Common myeloid progenitor, CD34-positive (primary cell): ENCODE data around the gene LMCD1.

Source experiments
- CTCF ChIA-PET: fragments of 350-600 bp; sonication (Branson Sonifier 250); formaldehyde crosslinking; loops from one replicate; lab custom pipeline; 2021; ENCODE audit warnings: antibody characterized with exemption; lab: Charles Lee
- POLR2A ChIA-PET: fragments of 350-600 bp; sonication (Branson Sonifier 250); formaldehyde crosslinking; loops from one replicate; lab custom pipeline; 2021; ENCODE audit warnings: antibody characterized with exemption; lab: Charles Lee
- DNase-seq, 3 donors: peaks; one replicate each; pipeline versions ENCODE4 v3.0.0 to v3.0.0-alpha.2; 2013
- H3K27ac ChIP-seq, 2 experiments: 1 replicate in 1 of 2; 2 replicates in 1 of 2; pipeline ENCODE4 v1.7.0; 2013; ENCODE audit warnings: inconsistent platforms in 2 of 2, low read length in 2 of 2, mild to moderate bottlenecking in 2 of 2, low read depth in 1 of 2, moderate library complexity in 1 of 2; ENCODE audit not compliant: severe bottlenecking in 2 of 2, insufficient read depth in 1 of 2, poor library complexity in 1 of 2
- H3K27me3 ChIP-seq, 5 experiments: replicated peaks in 2 of 5; 1 replicate in 3 of 5; 2 replicates in 2 of 5; pipeline versions ENCODE4 v1.6.1 to v1.7.0; 2013; ENCODE audit warnings: low read length in 4 of 5, mild to moderate bottlenecking in 2 of 5, moderate library complexity in 2 of 5, inconsistent platforms in 1 of 5; ENCODE audit not compliant: insufficient read depth in 5 of 5, control insufficient read depth in 4 of 5
- H3K36me3 ChIP-seq, 4 experiments: 1 replicate in 2 of 4; 2 replicates in 2 of 4; pipeline versions ENCODE4 v1.6.1 to v1.7.0; 2013; ENCODE audit warnings: low read length in 3 of 4, control low read depth in 1 of 4, mild to moderate bottlenecking in 1 of 4; ENCODE audit not compliant: control insufficient read depth in 4 of 4, insufficient read depth in 4 of 4
- H3K4me1 ChIP-seq, 4 experiments: 1 replicate in 3 of 4; 2 replicates in 1 of 4; pipeline versions ENCODE4 v1.6.1 to v1.7.1; 2013; ENCODE audit warnings: low read length in 3 of 4, mild to moderate bottlenecking in 3 of 4, control low read depth in 1 of 4, inconsistent platforms in 1 of 4, moderate library complexity in 1 of 4; ENCODE audit not compliant: control insufficient read depth in 4 of 4, insufficient read depth in 4 of 4; ENCODE audit errors: control extremely low read depth in 1 of 4
- H3K4me3 ChIP-seq, 7 experiments: 1 replicate in 4 of 7; 2 replicates in 3 of 7; pipeline versions ENCODE4 v1.5.1 to v1.7.0; 2013; ENCODE audit warnings: mild to moderate bottlenecking in 7 of 7, low read length in 6 of 7, moderate library complexity in 6 of 7, inconsistent platforms in 2 of 7, low read depth in 2 of 7, control low read depth in 1 of 7; ENCODE audit not compliant: insufficient read depth in 4 of 7, control insufficient read depth in 1 of 7; ENCODE audit errors: extremely low read depth in 1 of 7
- H3K9me3 ChIP-seq, 5 experiments: 1 replicate in 4 of 5; 2 replicates in 1 of 5; pipeline versions ENCODE4 v1.6.1 to v1.7.1; 2013; ENCODE audit warnings: low read length in 4 of 5, mild to moderate bottlenecking in 2 of 5, inconsistent platforms in 1 of 5, low read depth in 1 of 5, moderate library complexity in 1 of 5; ENCODE audit not compliant: control insufficient read depth in 4 of 5, insufficient read depth in 2 of 5; ENCODE audit errors: control extremely low read depth in 1 of 5
- WGBS: methylation state at CpG from one replicate; pipeline ENCODE4 v1.1.5; 2013; ENCODE audit not compliant: insufficient coverage; 5-methylcytosine and 5-hydroxymethylcytosine counted together

The LMCD1 gene

GRCh38 chr3:8581806-8582445, 80.3 kb downstream of the LMCD1 start:
- DNase-seq: no peak
- CTCF ChIA-PET: interaction anchor here (0.8 kb wide), 1 partner anchor 26 kb away, joined by 3 read pairs; no protein-coding TSS in a partner anchor

DNA sequence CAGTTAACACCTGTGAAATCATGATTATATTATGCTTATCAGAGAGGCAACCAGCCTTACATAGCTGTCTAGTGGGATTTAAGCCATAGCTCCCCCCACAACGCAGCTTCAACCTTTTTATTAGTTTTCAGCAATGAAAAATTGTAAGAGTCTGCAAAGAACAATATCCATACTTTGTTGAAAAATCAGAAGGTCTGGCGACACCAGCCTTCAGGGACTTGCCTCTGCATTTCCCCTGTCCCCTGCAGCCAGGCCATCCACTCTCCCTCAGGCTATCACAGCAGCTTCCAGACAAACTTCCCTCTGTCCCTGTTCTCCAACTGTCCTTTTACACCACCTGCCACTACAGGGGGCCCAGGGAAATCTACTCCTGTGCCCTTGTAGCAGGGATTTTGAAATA, 83.0 kb downstream of the LMCD1 start:
- Histone ChIP-seq H3K4me3 (no peak overlapping the region), H3K36me3 (no peaks in the 10 kb centered on the region), H3K27me3 (no peaks in the 10 kb centered on the region), H3K9me3 (peaks cover 0 to 2% (median 0%) of the 10 kb centered on the region in 5 experiments), H3K4me1 (peaks cover 0 to 3% (median 0%) of the 10 kb centered on the region in 4 experiments), H3K27ac (no peak overlapping the region)
- POLR2A ChIA-PET: no interaction called here
- no peak for DNase-seq
- CTCF ChIA-PET: no interaction called here
- WGBS: no CpG with 5 or more reads among the region's 2 CpGs

More at GRCh38 chr3:8581806-8582445, 80.3 kb downstream of the LMCD1 start:
- WGBS: 100% methylated on average over 6 of the region's 6 CpGs
- H3K9me3 ChIP-seq: peaks cover 0 to under 1% (median 0%) of the 10 kb centered on the region in 5 experiments
- peaks cover 0 to 6% (median 0%) of the 10 kb centered on the region in 4 experiments for H3K4me1 ChIP-seq
- POLR2A ChIA-PET: no interaction called here
- no peaks in the 10 kb centered on the region for H3K27me3 ChIP-seq
- no peaks in the 10 kb centered on the region for H3K36me3 ChIP-seq
- no peak overlapping the region for H3K27ac ChIP-seq
- no peak overlapping the region for H3K4me3 ChIP-seq

DNA sequence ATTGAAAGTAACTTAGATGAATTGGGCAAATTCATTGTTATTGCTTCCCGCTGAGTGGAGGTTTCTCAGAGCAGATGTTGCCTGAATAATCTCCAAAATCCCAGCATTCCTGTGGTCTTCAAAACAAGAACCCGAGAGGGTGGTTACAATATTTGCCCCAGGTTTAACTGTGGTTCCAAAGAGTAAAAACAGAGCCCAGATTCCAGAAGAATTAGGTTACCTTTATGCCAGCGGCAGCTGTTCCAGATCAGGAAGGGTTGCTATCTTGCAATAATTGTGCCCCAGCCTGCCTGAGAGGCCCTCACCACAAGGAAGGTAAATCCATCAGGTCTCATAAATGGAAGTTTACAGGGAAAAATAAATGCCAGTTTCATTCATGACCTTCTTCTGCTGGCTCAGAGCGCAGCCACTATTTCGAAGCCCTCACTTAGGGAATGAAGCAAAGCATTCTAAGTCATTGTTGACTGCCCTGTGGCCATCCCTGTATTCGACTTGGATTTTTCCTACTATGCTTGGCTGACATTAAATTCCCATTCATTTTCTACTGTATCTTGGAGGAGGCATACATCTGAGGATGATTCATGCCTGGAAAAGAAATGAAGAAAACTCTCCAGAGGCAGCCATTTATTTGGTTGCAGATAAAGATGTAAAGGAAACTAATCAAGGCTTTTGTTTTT, 88.4 kb downstream of the LMCD1 start:
- no peak overlapping the region for H3K4me3 ChIP-seq
- ChIA-PET CTCF (no interaction called here), POLR2A (no interaction called here)
- H3K27me3 ChIP-seq: peaks cover 0 to 2% (median 0%) of the 10 kb centered on the region in 5 experiments
- no peak overlapping the region for H3K27ac ChIP-seq
- H3K9me3 ChIP-seq: peaks cover 0 to 2% (median 0%) of the 10 kb centered on the region in 5 experiments
- H3K4me1 ChIP-seq: no peaks in the 10 kb centered on the region
- WGBS: 100% methylated on average over 5 of the region's 6 CpGs
- no peaks in the 10 kb centered on the region for H3K36me3 ChIP-seq
- no peak for DNase-seq

GRCh38 chr3:8593021-8593827, 91.6 kb downstream of the LMCD1 start:
- DNase-seq: no peak
- Histone ChIP-seq H3K9me3 (no peaks in the 10 kb centered on the region), H3K36me3 (no peaks in the 10 kb centered on the region), H3K27ac (no peak overlapping the region), H3K4me1 (no peaks in the 10 kb centered on the region), H3K27me3 (peaks cover 0 to 2% (median 0%) of the 10 kb centered on the region in 5 experiments), H3K4me3 (no peak overlapping the region)
- 89% methylated on average over 7 of the region's 9 CpGs for WGBS
- ChIA-PET POLR2A (no interaction called here), CTCF (interaction anchor here (1.0 kb wide), 1 partner anchor 11 kb away, joined by 3 read pairs; no protein-coding TSS in a partner anchor)

GRCh38 chr3:8595252-8595651, 93.6 kb downstream of the LMCD1 start:
- WGBS: 89% methylated on average over 2 of the region's 3 CpGs
- H3K4me1 ChIP-seq: no peaks in the 10 kb centered on the region
- H3K27me3 ChIP-seq: no peaks in the 10 kb centered on the region
- no peak overlapping the region for H3K27ac ChIP-seq
- H3K4me3 ChIP-seq: no peak overlapping the region
- H3K36me3 ChIP-seq: no peaks in the 10 kb centered on the region
- H3K9me3 ChIP-seq: no peaks in the 10 kb centered on the region
- ChIA-PET POLR2A (no interaction called here), CTCF (interaction anchor here (1.1 kb wide), 1 partner anchor 16 kb away, joined by 3 read pairs; no protein-coding TSS in a partner anchor)
- DNase-seq: no peak

GRCh38 chr3:8595695-8596115, 94.1 kb downstream of the LMCD1 start:
- H3K27me3 ChIP-seq: no peaks in the 10 kb centered on the region
- H3K9me3 ChIP-seq: no peaks in the 10 kb centered on the region
- POLR2A ChIA-PET: no interaction called here
- H3K4me1 ChIP-seq: no peaks in the 10 kb centered on the region
- no peaks in the 10 kb centered on the region for H3K36me3 ChIP-seq
- no peak overlapping the region for H3K4me3 ChIP-seq
- no peak overlapping the region for H3K27ac ChIP-seq
- CTCF ChIA-PET: interaction anchor here (0.8 to 1.1 kb wide), 2 partner anchors 16 to 96 kb away, joined by 3 read pairs; no protein-coding TSS in a partner anchor
- over 99% methylated on average over 9 of the region's 9 CpGs for WGBS
- DNase-seq: no peak
